Tibial nerve (tissue), 4 donors: ENCODE data around the gene NHSL1.

Source experiments
- CTCF ChIP-seq, 5 experiments: fragments of 200-600 bp in 3 of 5; fragments of 450-650 bp in 2 of 5; sonication (generic) in 3 of 5; IDR thresholded peaks; one replicate each; pipeline ENCODE4 v1.5.1; 2016 to 2019; ENCODE audit warnings: antibody characterized with exemption in 5 of 5, mild to moderate bottlenecking in 3 of 5, moderate library complexity in 2 of 5
- EP300 ChIP-seq, 2 donors: sonication (generic); formaldehyde crosslinking; IDR thresholded peaks; one replicate each; pipeline ENCODE4 v1.6.1; 2017; ENCODE audit warnings: antibody characterized with exemption in 2 of 2, mild to moderate bottlenecking in 1 of 2
- POLR2A ChIP-seq, 2 donors: fragments of 450-650 bp; IDR thresholded peaks; one replicate each; pipeline ENCODE4 v1.6.1; 2017; ENCODE audit warnings: antibody characterized with exemption in 2 of 2, mild to moderate bottlenecking in 2 of 2, moderate library complexity in 2 of 2

DNA sequence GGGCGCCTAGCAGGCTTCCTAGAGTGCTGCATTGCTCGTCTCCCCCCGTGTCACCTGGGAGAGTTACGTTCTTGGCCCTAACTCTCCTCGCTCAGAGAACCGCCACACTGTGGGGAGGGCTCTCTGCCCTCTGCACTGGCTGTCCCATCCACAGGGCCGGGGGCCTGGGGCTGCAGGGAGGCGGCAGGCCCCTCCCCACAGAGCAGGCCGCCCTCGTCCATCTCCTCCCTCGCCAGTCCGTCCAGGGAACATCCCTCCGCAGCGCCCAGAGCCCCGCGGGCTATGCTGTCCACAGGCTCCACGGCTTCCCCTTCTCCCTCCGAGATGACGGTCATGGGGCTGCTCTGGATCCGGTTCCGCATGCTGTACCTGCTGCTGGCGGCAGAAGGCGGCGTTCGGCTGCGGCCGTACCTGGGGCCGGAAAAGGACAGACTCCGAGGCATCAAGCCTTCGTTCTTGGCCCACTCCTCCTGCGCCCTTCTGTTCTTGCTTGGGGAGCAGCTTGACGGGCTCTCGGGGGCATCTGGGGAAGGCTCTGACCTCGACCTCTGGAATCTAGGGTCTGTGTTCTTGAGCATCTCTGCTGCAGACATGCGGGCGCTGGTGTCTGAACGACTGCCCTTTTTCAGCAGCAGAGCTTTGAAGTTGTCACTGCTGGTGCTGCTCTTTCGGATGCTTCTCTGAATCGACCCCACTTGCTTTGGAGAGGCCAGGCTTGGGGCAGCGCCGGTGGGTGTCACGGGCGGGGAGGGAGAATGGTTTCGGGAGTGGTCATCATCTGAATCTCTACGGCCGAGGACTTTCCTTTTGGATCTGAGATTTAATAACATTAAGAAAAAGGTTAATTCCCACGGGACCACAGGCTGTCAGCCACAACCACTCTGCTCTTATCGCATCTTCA is 75.0 kb downstream of the NHSL1 start:
- TF ChIP-seq CTCF (IDR thresholded peaks at IDR 0.05) (no peak), POLR2A (IDR thresholded peaks at IDR 0.05) (no peak), EP300 (IDR thresholded peaks at IDR 0.05) (no peak)
